RPMI8226 (cell line): Measurements from ENCODE around the gene IDH2.
A peak's percentile ranks its signal among the peaks of the same experiment; 100 is the strongest.
"Not testable (repeated sequence)": the region's sequence is repeated elsewhere in the genome, so short reads cannot be mapped to it uniquely, and the experiment has no call there.

ENCODE experiments used
- DNase-seq: peaks from one replicate; pipeline ENCODE4 v3.0.0-alpha.2; 2015

The IDH2 gene

GRCh38 chr15:90113166-90113565 lies 10.9 kb upstream of the IDH2 start:
- no peak for DNase-seq

- not testable (repeated sequence) for DNase-seq
Measured at GRCh38 chr15:90109163-90109751, 7.0 kb upstream of the IDH2 start.

- DNase-seq = not testable (repeated sequence)
Measured at GRCh38 chr15:90108038-90108437, 5.8 kb upstream of the IDH2 start.

GRCh38 chr15:90106522-90107117 lies 4.4 kb upstream of the IDH2 start:
- no peak for DNase-seq

- no peak for DNase-seq
Measured at GRCh38 chr15:90105521-90105920, 3.3 kb upstream of the IDH2 start.

- no peak for DNase-seq
Measured at GRCh38 chr15:90104551-90104950, 2.3 kb upstream of the IDH2 start.

- DNase-seq = no peak
Measured at GRCh38 chr15:90103701-90104329, 1.5 kb upstream of the IDH2 start.

GRCh38 chr15:90101130-90101968 lies 919 bp downstream of the IDH2 start:
- DNase-seq = peak; percentile 83

GRCh38 chr15:90099868-90100831 lies 2.1 kb downstream of the IDH2 start:
- peak; percentile 87 for DNase-seq

GRCh38 chr15:90099072-90099867 lies 3.0 kb downstream of the IDH2 start:
- DNase-seq = peak; percentile 36

GRCh38 chr15:90097475-90097874 lies 4.8 kb downstream of the IDH2 start:
- DNase-seq = peak; percentile 91

- peak; percentile 74 for DNase-seq
Measured at GRCh38 chr15:90095521-90095959, 6.7 kb downstream of the IDH2 start.

GRCh38 chr15:90091156-90091931 lies 10.9 kb downstream of the IDH2 start:
- DNase-seq = no peak

GRCh38 chr15:90090226-90090848 lies 11.9 kb downstream of the IDH2 start:
- no peak for DNase-seq

GRCh38 chr15:90087454-90088154 lies 14.7 kb downstream of the IDH2 start:
- DNase-seq = peak; percentile 50

- DNase-seq = peak; percentile 70
Measured at GRCh38 chr15:90086868-90087268, 15.4 kb downstream of the IDH2 start.

GRCh38 chr15:90085565-90085964 lies 16.7 kb downstream of the IDH2 start:
- DNase-seq = no peak

- no peak for DNase-seq
Measured at GRCh38 chr15:90084876-90085423, 17.3 kb downstream of the IDH2 start.

GRCh38 chr15:90083954-90084607 lies 18.2 kb downstream of the IDH2 start:
- DNase-seq = no peak
